OCI-LY1 (cell line): ENCODE data around the gene PHF14.

ENCODE experiments used
- H2AFZ ChIP-seq: fragments of 200-600 bp; sonication (generic), shearing (Covaris generic); 2 replicates; pipeline ENCODE4 v1.6.0; 2014; ENCODE audit warnings: antibody characterized with exemption, mild to moderate bottlenecking, low read length
- H3F3A ChIP-seq: fragments of 200-600 bp; sonication (generic), shearing (Covaris generic); 2 replicates; pipeline ENCODE4 v1.6.0; 2014; ENCODE audit warnings: mild to moderate bottlenecking, antibody characterized with exemption, low read length, moderate library complexity; ENCODE audit not compliant: insufficient read depth
- H3K27ac ChIP-seq: fragments of 200-600 bp; sonication (generic); 2 replicates; pipeline ENCODE4 v1.5.1; 2014; ENCODE audit warnings: low read length, mixed run types, mild to moderate bottlenecking, low read depth; ENCODE audit not compliant: poor library complexity, severe bottlenecking
- H3K27me3 ChIP-seq: fragments of 200-600 bp; sonication (generic); 2 replicates; pipeline ENCODE4 v1.6.0; 2014; ENCODE audit warnings: antibody characterized with exemption, mild to moderate bottlenecking, low read length, moderate library complexity; ENCODE audit not compliant: insufficient read depth
- H3K36me3 ChIP-seq: fragments of 200-600 bp; sonication (generic); 2 replicates; pipeline ENCODE4 v1.6.1; 2014; ENCODE audit warnings: mild to moderate bottlenecking, antibody characterized with exemption, low read length, moderate library complexity, mixed read lengths; ENCODE audit not compliant: insufficient read depth
- H3K4me1 ChIP-seq: fragments of 200-600 bp; sonication (generic); 2 replicates; pipeline ENCODE4 v1.5.1; 2014; ENCODE audit warnings: mild to moderate bottlenecking, low read length, moderate library complexity; ENCODE audit not compliant: insufficient read depth, severe bottlenecking
- H3K4me2 ChIP-seq: fragments of 200-600 bp; sonication (generic), shearing (Covaris generic); 2 replicates; pipeline ENCODE4 v1.6.1; 2014; ENCODE audit warnings: low read length
- H3K4me3 ChIP-seq: fragments of 200-600 bp; sonication (generic); 2 replicates; pipeline ENCODE4 v1.5.1; 2014; ENCODE audit warnings: low read length, low read depth, mild to moderate bottlenecking, mixed read lengths; ENCODE audit not compliant: poor library complexity, severe bottlenecking
- H3K79me2 ChIP-seq: fragments of 200-600 bp; shearing (Covaris generic); 2 replicates; pipeline ENCODE4 v1.6.1; 2016; ENCODE audit warnings: mixed run types, low read length, mixed read lengths; ENCODE audit not compliant: insufficient read depth
- H3K9ac ChIP-seq: fragments of 200-600 bp; sonication (generic), shearing (Covaris generic); 2 replicates; pipeline ENCODE4 v1.6.1; 2014; ENCODE audit warnings: mild to moderate bottlenecking, low read length, mixed read lengths
- H3K9me2 ChIP-seq: fragments of 200-600 bp; sonication (generic), shearing (Covaris generic); 2 replicates; pipeline ENCODE4 v1.6.1; 2014; ENCODE audit warnings: low read depth, mild to moderate bottlenecking, low read length, mixed read lengths
- H3K9me3 ChIP-seq: fragments of 200-600 bp; shearing (Covaris generic); 2 replicates; pipeline ENCODE4 v1.6.1; 2014; ENCODE audit warnings: low read length, mixed read lengths
- H4K20me1 ChIP-seq: fragments of 200-600 bp; sonication (generic), shearing (Covaris generic); 2 replicates; pipeline ENCODE4 v1.6.0; 2016; ENCODE audit warnings: mild to moderate bottlenecking, low read length; ENCODE audit not compliant: insufficient read depth
- EZH2 ChIP-seq: fragments of 200-600 bp; sonication (generic), shearing (Covaris generic); IDR thresholded peaks from 2 replicates; pipeline ENCODE4 v1.8.0; 2017; ENCODE audit warnings: borderline replicate concordance, mixed run types, mild to moderate bottlenecking, antibody characterized with exemption, low read length, moderate library complexity, mixed read lengths
- TF ChIP-seq, protein P1 (sequence below): fragments of 200-600 bp; sonication (generic), shearing (Covaris generic); IDR thresholded peaks from 2 replicates; pipeline ENCODE4 v1.5.1; 2017; ENCODE audit warnings: mild to moderate bottlenecking, antibody characterized with exemption, low read length, moderate library complexity, mixed read lengths

PHF14 gene

DNA sequence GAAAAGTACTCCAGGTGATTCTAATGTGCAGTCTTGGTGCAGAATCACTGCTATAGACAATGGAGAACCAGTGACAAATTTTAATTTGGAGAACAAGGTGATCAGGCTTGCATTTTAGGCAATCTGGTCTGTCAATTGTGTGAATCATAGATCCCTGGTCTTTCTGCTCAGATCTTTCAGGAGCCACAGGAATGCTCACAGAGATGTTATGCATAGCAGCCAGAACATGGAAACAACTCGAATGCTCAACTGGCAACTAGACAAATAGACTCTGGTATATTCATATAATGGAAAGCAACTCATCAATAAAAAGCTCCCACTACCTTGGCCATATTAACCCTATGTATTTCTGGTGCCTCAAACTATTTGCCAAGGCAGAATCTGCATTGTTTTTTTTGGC, 209.1 kb downstream of the PHF14 start:
- no peaks in the 10 kb centered on the region; the same call in 1 of the 2 replicates for H3F3A ChIP-seq
- no peaks in the 10 kb centered on the region for H4K20me1 ChIP-seq
- no peak overlapping the region for H3K4me2 ChIP-seq
- H3K79me2 ChIP-seq = no peaks in the 10 kb centered on the region
- no peak overlapping the region for H2AFZ ChIP-seq
- no peaks in the 10 kb centered on the region for H3K9me2 ChIP-seq
- no peaks in the 10 kb centered on the region for H3K27me3 ChIP-seq
- H3K4me1 ChIP-seq = no peaks in the 10 kb centered on the region
- H3K9me3 ChIP-seq = 0 out of 2 replicates have a peak, but pooled peaks cover 7% of the 10 kb centered on the region
- no peak overlapping the region for H3K27ac ChIP-seq
- no peak overlapping the region for H3K9ac ChIP-seq
- no peak overlapping the region for H3K4me3 ChIP-seq
- TF ChIP-seq, protein P1, sequence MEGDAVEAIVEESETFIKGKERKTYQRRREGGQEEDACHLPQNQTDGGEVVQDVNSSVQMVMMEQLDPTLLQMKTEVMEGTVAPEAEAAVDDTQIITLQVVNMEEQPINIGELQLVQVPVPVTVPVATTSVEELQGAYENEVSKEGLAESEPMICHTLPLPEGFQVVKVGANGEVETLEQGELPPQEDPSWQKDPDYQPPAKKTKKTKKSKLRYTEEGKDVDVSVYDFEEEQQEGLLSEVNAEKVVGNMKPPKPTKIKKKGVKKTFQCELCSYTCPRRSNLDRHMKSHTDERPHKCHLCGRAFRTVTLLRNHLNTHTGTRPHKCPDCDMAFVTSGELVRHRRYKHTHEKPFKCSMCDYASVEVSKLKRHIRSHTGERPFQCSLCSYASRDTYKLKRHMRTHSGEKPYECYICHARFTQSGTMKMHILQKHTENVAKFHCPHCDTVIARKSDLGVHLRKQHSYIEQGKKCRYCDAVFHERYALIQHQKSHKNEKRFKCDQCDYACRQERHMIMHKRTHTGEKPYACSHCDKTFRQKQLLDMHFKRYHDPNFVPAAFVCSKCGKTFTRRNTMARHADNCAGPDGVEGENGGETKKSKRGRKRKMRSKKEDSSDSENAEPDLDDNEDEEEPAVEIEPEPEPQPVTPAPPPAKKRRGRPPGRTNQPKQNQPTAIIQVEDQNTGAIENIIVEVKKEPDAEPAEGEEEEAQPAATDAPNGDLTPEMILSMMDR = no peak
- no peak for TF ChIP-seq EZH2
- no peaks in the 10 kb centered on the region for H3K36me3 ChIP-seq

DNA sequence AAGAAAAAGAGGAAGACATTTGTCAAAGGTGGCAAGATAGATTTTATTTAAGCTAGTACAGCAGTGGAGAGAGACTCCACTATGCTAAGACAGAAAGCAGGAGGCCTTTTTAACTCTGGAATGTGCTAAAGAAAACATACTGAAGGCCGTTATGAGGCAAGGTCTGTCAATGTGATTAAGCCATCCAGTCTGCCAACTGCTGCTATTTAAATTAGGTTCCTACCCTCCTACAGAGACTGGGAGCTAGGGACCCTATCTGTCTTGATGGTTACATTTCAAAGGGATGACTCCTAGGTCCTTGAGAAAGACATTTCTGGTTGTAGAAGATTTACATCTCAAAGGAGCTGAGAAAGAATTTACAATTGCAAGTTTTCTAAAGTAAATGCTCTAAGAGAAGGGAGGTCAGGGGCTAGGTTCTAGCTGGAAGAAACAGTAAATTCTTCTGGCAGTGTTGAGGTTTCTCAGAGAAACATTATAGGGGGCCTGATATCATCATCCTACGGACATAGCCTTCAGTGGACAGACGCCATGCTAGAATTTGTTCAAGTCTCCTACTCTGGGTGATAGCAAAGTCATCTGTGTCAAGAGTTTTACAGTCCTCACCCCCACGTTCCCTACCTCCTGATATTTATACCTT, 211.6 kb downstream of the PHF14 start:
- no peaks in the 10 kb centered on the region for H3K79me2 ChIP-seq
- no peak overlapping the region for H3K27ac ChIP-seq
- H3K9me3 ChIP-seq = 0 out of 2 replicates have a peak, but pooled peaks cover 7% of the 10 kb centered on the region
- H3K4me1 ChIP-seq = no peaks in the 10 kb centered on the region
- TF ChIP-seq, protein P1 = no peak
- no peaks in the 10 kb centered on the region for H3F3A ChIP-seq
- H3K36me3 ChIP-seq = no peaks in the 10 kb centered on the region
- no peak overlapping the region for H3K9ac ChIP-seq
- H3K9me2 ChIP-seq = no peaks in the 10 kb centered on the region
- no peak overlapping the region for H2AFZ ChIP-seq
- no peak overlapping the region for H3K4me2 ChIP-seq
- no peaks in the 10 kb centered on the region for H3K27me3 ChIP-seq
- H4K20me1 ChIP-seq = no peaks in the 10 kb centered on the region
- no peak overlapping the region for H3K4me3 ChIP-seq

DNA sequence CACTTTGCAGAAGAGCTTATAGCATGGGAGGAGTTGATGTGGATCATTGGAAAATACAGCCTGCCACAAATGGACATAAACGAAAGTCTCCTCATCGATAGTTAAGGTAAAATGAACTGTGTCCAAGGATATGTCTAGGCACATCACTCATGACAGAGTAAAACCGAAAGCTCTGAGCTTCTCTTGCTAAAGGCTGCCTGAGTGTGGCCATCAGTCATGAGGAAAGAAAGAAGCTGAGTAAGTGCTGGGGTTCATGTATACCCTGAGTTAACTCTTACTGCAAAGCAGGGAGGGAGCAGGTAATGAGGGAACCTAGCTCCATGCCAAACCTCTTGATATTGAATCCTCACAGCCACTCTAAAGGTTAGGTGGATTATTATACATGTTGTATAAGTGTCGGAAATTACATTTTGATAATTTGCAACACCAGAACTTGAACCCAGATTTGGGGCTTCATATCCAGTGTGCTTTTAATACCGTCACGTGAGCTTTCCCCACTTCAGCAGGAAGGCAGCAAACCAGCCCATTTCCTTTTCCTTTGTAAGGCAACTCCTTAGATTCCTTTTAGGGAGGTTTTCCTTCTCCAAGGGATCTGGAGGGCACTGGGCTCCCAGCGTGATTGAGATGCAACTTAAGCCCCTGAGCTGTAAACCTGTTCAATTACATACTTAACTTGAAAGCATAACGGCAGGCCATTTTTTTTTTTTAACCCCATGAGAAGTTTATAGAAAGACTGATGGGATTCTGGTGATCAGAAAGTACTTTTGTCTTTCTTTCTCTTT, 215.0 kb downstream of the PHF14 start:
- H3K27me3 ChIP-seq = no peaks in the 10 kb centered on the region
- H2AFZ ChIP-seq = no peak overlapping the region
- no peaks in the 10 kb centered on the region for H3F3A ChIP-seq
- H3K9me3 ChIP-seq = 0 out of 2 replicates have a peak, but pooled peaks cover 7% of the 10 kb centered on the region
- no peak overlapping the region for H3K4me3 ChIP-seq
- H3K4me1 ChIP-seq = no peaks in the 10 kb centered on the region
- H3K27ac ChIP-seq = no peak overlapping the region
- TF ChIP-seq EZH2 = no peak
- no peak overlapping the region for H3K4me2 ChIP-seq
- no peaks in the 10 kb centered on the region for H4K20me1 ChIP-seq
- no peak overlapping the region for H3K9ac ChIP-seq
- H3K36me3 ChIP-seq = no peaks in the 10 kb centered on the region
- H3K79me2 ChIP-seq = no peaks in the 10 kb centered on the region
- no peaks in the 10 kb centered on the region for H3K9me2 ChIP-seq
